SU-DHL-6 (cell line): Measurements from ENCODE around the gene NUP62.

ENCODE experiments used
- H2AFZ ChIP-seq: fragments of 200-600 bp; sonication (generic); 2 replicates; pipeline ENCODE4 v1.6.1; 2014; ENCODE audit warnings: low read depth, mild to moderate bottlenecking, moderate library complexity, mixed read lengths, antibody characterized with exemption, low read length; ENCODE audit not compliant: severe bottlenecking
- H3F3A ChIP-seq: fragments of 200-600 bp; shearing (Covaris generic); 2 replicates; pipeline ENCODE4 v1.6.0; 2016; ENCODE audit warnings: antibody characterized with exemption, mild to moderate bottlenecking; ENCODE audit not compliant: insufficient read depth
- H3K27ac ChIP-seq: fragments of 200-600 bp; sonication (generic); 2 replicates; pipeline ENCODE4 v1.5.1; 2016; ENCODE audit warnings: low read depth, mild to moderate bottlenecking, low read length, moderate library complexity, mixed read lengths
- H3K27me3 ChIP-seq: fragments of 200-600 bp; sonication (generic), shearing (Covaris generic); 2 replicates; pipeline ENCODE4 v1.6.0; 2014; ENCODE audit warnings: mild to moderate bottlenecking, low read length
- H3K36me3 ChIP-seq: fragments of 200-600 bp; sonication (generic); 2 replicates; pipeline ENCODE4 v1.6.1; 2014; ENCODE audit warnings: mild to moderate bottlenecking, low read length, mixed read lengths
- H3K4me2 ChIP-seq: fragments of 300-600, 200-600 bp; shearing (Covaris generic), sonication (generic); 2 replicates; pipeline ENCODE4 v1.6.0; 2014; ENCODE audit warnings: low read length, low read depth, mild to moderate bottlenecking; ENCODE audit not compliant: poor library complexity, severe bottlenecking
- H3K4me3 ChIP-seq: fragments of 200-600 bp; sonication (generic); 2 replicates; pipeline ENCODE4 v1.5.1; 2014; ENCODE audit warnings: antibody characterized with exemption, low read length, mild to moderate bottlenecking, mixed read lengths; ENCODE audit not compliant: insufficient read depth, poor library complexity, severe bottlenecking
- H3K79me2 ChIP-seq: fragments of 200-600 bp; sonication (generic); 2 replicates; pipeline ENCODE4 v1.6.1; 2014; ENCODE audit warnings: mild to moderate bottlenecking, low read length, moderate library complexity; ENCODE audit not compliant: insufficient read depth
- H3K9ac ChIP-seq: fragments of 200-600 bp; sonication (generic); 2 replicates; pipeline ENCODE4 v1.7.0; 2014; ENCODE audit warnings: mild to moderate bottlenecking, low read length
- H3K9me2 ChIP-seq: fragments of 200-600 bp; sonication (generic); replicated peaks from 2 replicates; pipeline ENCODE4 v1.6.1; 2014; ENCODE audit warnings: low read length; ENCODE audit not compliant: insufficient read depth
- H3K9me3 ChIP-seq: fragments of 200-600 bp; sonication (generic); 2 replicates; pipeline ENCODE4 v1.6.1; 2014; ENCODE audit warnings: low read length, mixed read lengths; ENCODE audit not compliant: insufficient read depth
- H4K20me1 ChIP-seq: fragments of 200-600 bp; sonication (generic); 2 replicates; pipeline ENCODE4 v1.6.1; 2014; ENCODE audit warnings: low read depth, mild to moderate bottlenecking, antibody characterized with exemption, low read length, moderate library complexity, mixed read lengths
- CTCF ChIP-seq: fragments of 200-600 bp; sonication (generic); IDR thresholded peaks from one replicate; pipeline ENCODE4 v1.5.1; 2017; ENCODE audit warnings: antibody characterized with exemption, mild to moderate bottlenecking, low read length, moderate library complexity; ENCODE audit not compliant: insufficient read depth, poor library complexity, severe bottlenecking
- EZH2phosphoT487 ChIP-seq: fragments of 200-600 bp; sonication (generic), shearing (Covaris generic); conservative IDR thresholded peaks from 2 replicates; pipeline ENCODE4 v1.6.1; 2018; ENCODE audit warnings: mild to moderate bottlenecking, antibody characterized with exemption, low read length, moderate library complexity, mixed read lengths

Gene NUP62

GRCh38 chr19:49915271-49915670, 14.0 kb downstream of the NUP62 start:
- Histone ChIP-seq H3F3A (0 out of 2 replicates have a peak, but pooled peaks cover 8% of the 10 kb centered on the region), H3K9me3 (no peaks in the 10 kb centered on the region), H3K79me2 (peaks cover 63% of the 10 kb centered on the region), H2AFZ (no peak overlapping the region), H3K4me2 (no peak overlapping the region), H3K4me3 (no peak overlapping the region), H3K27ac (no peak overlapping the region), H3K9me2 (no peaks in the 10 kb centered on the region), H3K36me3 (no peaks in the 10 kb centered on the region), H4K20me1 (no peaks in the 10 kb centered on the region), H3K27me3 (no peaks in the 10 kb centered on the region), H3K9ac (no peak overlapping the region)
- TF ChIP-seq EZH2phosphoT487, result no peak
- TF ChIP-seq CTCF, result no peak

- Histone ChIP-seq H3K4me2 (no peak overlapping the region), H3K79me2 (peaks cover 49% of the 10 kb centered on the region), H3K36me3 (no peaks in the 10 kb centered on the region), H3K27ac (no peak overlapping the region), H3K27me3 (no peaks in the 10 kb centered on the region), H3F3A (0 out of 2 replicates have a peak, but pooled peaks cover 8% of the 10 kb centered on the region), H2AFZ (no peak overlapping the region), H4K20me1 (no peaks in the 10 kb centered on the region), H3K9ac (no peak overlapping the region), H3K9me2 (no peaks in the 10 kb centered on the region), H3K4me3 (no peak overlapping the region), H3K9me3 (no peaks in the 10 kb centered on the region)
- TF ChIP-seq EZH2phosphoT487 (no peak), CTCF (no peak)
Observed at GRCh38 chr19:49913720-49914119, 15.6 kb downstream of the NUP62 start.

GRCh38 chr19:49912965-49913685, 16.2 kb downstream of the NUP62 start:
- no peaks in the 10 kb centered on the region for H3K9me2 ChIP-seq
- no peak overlapping the region for H3K4me3 ChIP-seq
- H3K79me2 ChIP-seq, result peaks cover 44% of the 10 kb centered on the region
- no peak overlapping the region for H3K4me2 ChIP-seq
- no peaks in the 10 kb centered on the region for H4K20me1 ChIP-seq
- TF ChIP-seq EZH2phosphoT487 (no peak), CTCF (no peak)
- no peaks in the 10 kb centered on the region for H3K9me3 ChIP-seq
- no peaks in the 10 kb centered on the region for H3K27me3 ChIP-seq
- H3K9ac ChIP-seq, result no peak overlapping the region
- no peak overlapping the region for H3K27ac ChIP-seq
- H3K36me3 ChIP-seq, result no peaks in the 10 kb centered on the region
- H2AFZ ChIP-seq, result no peak overlapping the region
- H3F3A ChIP-seq, result 0 out of 2 replicates have a peak, but pooled peaks cover 8% of the 10 kb centered on the region
